Measurements from ENCODE around the gene PABPN1L.

The PABPN1L gene

DNA sequence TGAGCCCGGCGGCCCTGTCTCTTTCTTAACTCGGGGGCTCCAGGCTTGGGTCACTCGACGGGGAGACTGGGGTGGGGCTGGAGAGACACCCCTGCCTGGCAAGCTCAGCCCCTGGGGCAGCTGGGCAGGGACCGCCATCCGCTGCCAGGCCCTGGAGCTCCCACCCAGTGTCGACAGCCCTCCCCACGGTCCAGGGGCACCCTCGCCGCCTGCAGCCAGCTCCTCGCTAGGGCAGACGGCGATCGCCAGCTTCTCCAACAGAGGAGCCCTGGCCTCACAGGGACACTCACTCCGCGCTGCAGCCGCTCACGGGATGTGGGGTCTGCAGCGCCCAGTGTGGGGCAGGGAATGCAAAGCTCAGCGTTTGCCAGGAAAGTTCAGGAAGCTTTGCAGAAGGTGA is 38.7 kb downstream of the PABPN1L start:
- DNase-seq = no peak
- Histone ChIP-seq H3K4me1 (ENCODE audit: low read length) (no peaks in the 10 kb centered on the region), H3K27ac (ENCODE audit: low read length) (no peak overlapping the region), H4K20me1 (ENCODE audit: insufficient read depth, low read length) (no peaks in the 10 kb centered on the region), H3F3A (ENCODE audit: insufficient read depth, low read length) (no peaks in the 10 kb centered on the region), H3K4me2 (ENCODE audit: low read depth, low read length) (no peak overlapping the region), H3K79me2 (ENCODE audit: low read length) (no peaks in the 10 kb centered on the region), H2AFZ (ENCODE audit: low read length) (no peak overlapping the region), H3K4me3 (ENCODE audit: low read length) (no peak overlapping the region), H3K9me3 (replicated peaks; ENCODE audit: insufficient read depth, low read length) (no peaks in the 10 kb centered on the region), H3K9ac (ENCODE audit: low read length) (no peak overlapping the region), H3K36me3 (replicated peaks; ENCODE audit: insufficient read depth, low read length) (no peaks in the 10 kb centered on the region), H3K9me2 (replicated peaks; ENCODE audit: insufficient read depth, low read length) (no peaks in the 10 kb centered on the region), H3K27me3 (replicated peaks; ENCODE audit: insufficient read depth, low read length) (0 out of 2 replicates have a peak, but pooled peaks cover 4% of the 10 kb centered on the region)
- no peak for TF ChIP-seq EZH2phosphoT487 (IDR thresholded peaks at IDR 0.05; ENCODE audit: low read length)
- no peak for TF ChIP-seq EZH2 (optimal IDR thresholded peaks at IDR 0.05; ENCODE audit: low read depth, low read length)
- TF ChIP-seq CTCF (IDR thresholded peaks at IDR 0.05; ENCODE audit: low read length) = no peak

- TF ChIP-seq EZH2phosphoT487 (IDR thresholded peaks at IDR 0.05; ENCODE audit: low read length) = no peak
- TF ChIP-seq CTCF (IDR thresholded peaks at IDR 0.05; ENCODE audit: low read length) = no peak
- TF ChIP-seq EZH2 (optimal IDR thresholded peaks at IDR 0.05; ENCODE audit: low read depth, low read length) = no peak
- Histone ChIP-seq H2AFZ (ENCODE audit: low read length) (no peak overlapping the region), H3K9ac (ENCODE audit: low read length) (no peak overlapping the region), H3K4me2 (ENCODE audit: low read depth, low read length) (no peak overlapping the region), H3K4me1 (ENCODE audit: low read length) (no peaks in the 10 kb centered on the region), H3K36me3 (replicated peaks; ENCODE audit: insufficient read depth, low read length) (no peaks in the 10 kb centered on the region), H3K79me2 (ENCODE audit: low read length) (no peaks in the 10 kb centered on the region), H3K4me3 (ENCODE audit: low read length) (no peak overlapping the region), H3K27me3 (replicated peaks; ENCODE audit: insufficient read depth, low read length) (no peaks in the 10 kb centered on the region), H3K9me2 (replicated peaks; ENCODE audit: insufficient read depth, low read length) (no peaks in the 10 kb centered on the region), H3K27ac (ENCODE audit: low read length) (no peak overlapping the region), H4K20me1 (ENCODE audit: insufficient read depth, low read length) (no peaks in the 10 kb centered on the region), H3F3A (ENCODE audit: insufficient read depth, low read length) (no peaks in the 10 kb centered on the region), H3K9me3 (replicated peaks; ENCODE audit: insufficient read depth, low read length) (no peaks in the 10 kb centered on the region)
- DNase-seq = no peak
Observed at GRCh38 chr16:88826070-88826840, 40.2 kb downstream of the PABPN1L start.

DNA sequence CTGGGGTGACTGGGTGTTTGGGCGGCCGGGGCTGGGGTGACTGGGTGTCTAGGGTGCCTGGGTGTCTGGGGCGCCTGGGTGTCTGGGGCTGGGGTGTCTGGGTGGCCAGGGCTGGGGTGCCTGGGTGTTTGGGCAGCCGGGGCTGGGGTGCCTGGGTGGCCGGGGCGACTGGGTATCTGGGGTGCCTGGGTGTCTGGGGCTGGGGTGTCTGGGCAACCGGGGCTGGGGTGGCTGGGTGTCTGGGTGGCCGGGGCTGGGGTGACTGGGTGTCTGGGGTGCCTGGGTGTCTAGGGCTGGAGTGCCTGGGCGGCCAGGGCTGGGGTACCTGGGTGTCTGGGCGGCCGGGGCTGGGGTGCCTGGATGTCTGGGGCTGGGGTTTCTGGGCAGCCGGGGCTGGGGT is 41.3 kb downstream of the PABPN1L start:
- no peak for DNase-seq
- Histone ChIP-seq H3K27me3 (replicated peaks; ENCODE audit: insufficient read depth, low read length) (no peaks in the 10 kb centered on the region), H3K9me3 (replicated peaks; ENCODE audit: insufficient read depth, low read length) (no peaks in the 10 kb centered on the region), H4K20me1 (ENCODE audit: insufficient read depth, low read length) (no peaks in the 10 kb centered on the region), H3K9ac (ENCODE audit: low read length) (no peak overlapping the region), H3F3A (ENCODE audit: insufficient read depth, low read length) (no peaks in the 10 kb centered on the region), H3K36me3 (replicated peaks; ENCODE audit: insufficient read depth, low read length) (no peaks in the 10 kb centered on the region), H3K9me2 (replicated peaks; ENCODE audit: insufficient read depth, low read length) (no peaks in the 10 kb centered on the region), H3K4me1 (ENCODE audit: low read length) (no peaks in the 10 kb centered on the region), H3K79me2 (ENCODE audit: low read length) (no peaks in the 10 kb centered on the region), H3K4me3 (ENCODE audit: low read length) (no peak overlapping the region), H3K27ac (ENCODE audit: low read length) (no peak overlapping the region), H2AFZ (ENCODE audit: low read length) (no peak overlapping the region), H3K4me2 (ENCODE audit: low read depth, low read length) (no peak overlapping the region)
- TF ChIP-seq EZH2phosphoT487 (IDR thresholded peaks at IDR 0.05; ENCODE audit: low read length) (no peak), CTCF (IDR thresholded peaks at IDR 0.05; ENCODE audit: low read length) (no peak), EZH2 (optimal IDR thresholded peaks at IDR 0.05; ENCODE audit: low read depth, low read length) (no peak)

Data from MM.1S (cell line).